Coronary artery (tissue), 2 donors: ENCODE measurements around the gene HS3ST4.

Experiments used
- DNase-seq: peaks from one replicate; pipeline ENCODE4 v3.0.0-alpha.2; 2017; ENCODE audit warnings: low spot score
- H3K27ac ChIP-seq, 2 donors: fragments of 200-600 bp; sonication (generic); one replicate each; pipeline ENCODE4 v1.5.1; 2016 to 2019
- H3K4me3 ChIP-seq: fragments of 200-600 bp; sonication (generic); 2 replicates; pipeline ENCODE4 v1.5.1; 2016; ENCODE audit warnings: mild to moderate bottlenecking, moderate library complexity
- TF ChIP-seq, protein P1 (sequence below): fragments of 200-600 bp; sonication (generic); IDR thresholded peaks from one replicate; pipeline ENCODE4 v1.5.1; 2019; ENCODE audit warnings: antibody characterized with exemption

The HS3ST4 gene

DNA sequence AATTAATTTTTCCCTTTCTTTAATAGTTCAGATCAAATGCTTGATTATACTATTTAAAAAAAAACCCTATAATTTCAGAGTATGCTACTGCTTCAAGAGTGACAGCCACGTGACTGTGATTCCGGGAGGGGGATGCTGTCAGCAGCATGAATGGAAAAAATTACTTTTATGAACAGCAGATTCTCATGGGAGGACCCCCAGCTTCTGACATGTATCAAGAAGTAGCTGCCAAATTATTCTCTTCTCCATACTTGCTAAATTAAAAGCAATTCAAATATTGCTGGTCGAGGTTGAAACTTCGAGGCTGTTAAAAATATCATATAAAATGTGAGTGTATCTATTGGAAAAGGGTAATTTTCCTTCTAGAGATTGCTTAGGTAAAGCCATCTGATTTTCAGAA is 95.0 kb downstream of the HS3ST4 start:
- TF ChIP-seq, protein P1, sequence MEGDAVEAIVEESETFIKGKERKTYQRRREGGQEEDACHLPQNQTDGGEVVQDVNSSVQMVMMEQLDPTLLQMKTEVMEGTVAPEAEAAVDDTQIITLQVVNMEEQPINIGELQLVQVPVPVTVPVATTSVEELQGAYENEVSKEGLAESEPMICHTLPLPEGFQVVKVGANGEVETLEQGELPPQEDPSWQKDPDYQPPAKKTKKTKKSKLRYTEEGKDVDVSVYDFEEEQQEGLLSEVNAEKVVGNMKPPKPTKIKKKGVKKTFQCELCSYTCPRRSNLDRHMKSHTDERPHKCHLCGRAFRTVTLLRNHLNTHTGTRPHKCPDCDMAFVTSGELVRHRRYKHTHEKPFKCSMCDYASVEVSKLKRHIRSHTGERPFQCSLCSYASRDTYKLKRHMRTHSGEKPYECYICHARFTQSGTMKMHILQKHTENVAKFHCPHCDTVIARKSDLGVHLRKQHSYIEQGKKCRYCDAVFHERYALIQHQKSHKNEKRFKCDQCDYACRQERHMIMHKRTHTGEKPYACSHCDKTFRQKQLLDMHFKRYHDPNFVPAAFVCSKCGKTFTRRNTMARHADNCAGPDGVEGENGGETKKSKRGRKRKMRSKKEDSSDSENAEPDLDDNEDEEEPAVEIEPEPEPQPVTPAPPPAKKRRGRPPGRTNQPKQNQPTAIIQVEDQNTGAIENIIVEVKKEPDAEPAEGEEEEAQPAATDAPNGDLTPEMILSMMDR, result no peak
- no peak for DNase-seq

DNA sequence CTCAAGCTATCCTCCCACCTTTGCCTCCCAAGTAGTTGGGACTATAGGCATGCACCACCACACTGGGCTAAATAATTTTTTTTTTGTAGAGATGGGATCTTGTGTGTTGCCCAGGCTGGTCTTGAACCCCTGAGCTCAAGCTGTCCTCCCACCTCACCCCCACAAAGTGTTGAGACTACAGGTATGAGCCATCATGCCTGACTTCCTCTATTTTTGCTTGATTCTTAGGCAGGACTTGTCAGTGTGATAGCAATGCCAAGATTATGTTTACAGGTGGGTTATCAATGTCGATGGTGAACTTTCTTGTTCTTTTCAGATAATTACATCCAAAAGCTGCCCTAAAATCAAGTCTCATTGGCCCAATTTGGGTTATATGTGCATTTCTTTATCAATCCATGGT is 96.9 kb downstream of the HS3ST4 start:
- DNase-seq, result no peak
- TF ChIP-seq, protein P1, result no peak
- Histone ChIP-seq H3K27ac (no peak overlapping the region), H3K4me3 (no peak overlapping the region)

More for the DNA sequence above, 95.0 kb downstream of the HS3ST4 start:
- H3K4me3 ChIP-seq, result no peak overlapping the region
- H3K27ac ChIP-seq, result no peak overlapping the region

DNA sequence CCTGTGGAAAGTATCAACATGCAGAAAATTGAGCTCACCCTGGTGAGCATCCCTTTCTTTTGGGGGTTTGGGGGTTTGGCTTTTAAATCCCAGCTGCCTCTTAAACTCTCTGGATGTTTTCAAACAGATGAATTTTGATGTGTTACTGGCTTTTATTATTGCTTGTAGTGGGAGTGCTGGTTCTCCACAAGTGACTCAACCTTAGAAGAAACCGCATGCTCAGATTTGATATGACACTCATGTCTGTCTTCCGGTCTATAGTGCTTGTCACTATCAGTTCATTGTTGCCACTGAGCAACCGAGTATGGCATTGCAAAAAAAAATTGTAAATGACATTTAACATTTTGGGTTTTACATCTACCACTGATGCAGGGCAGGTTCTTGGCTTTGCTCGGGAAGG is 104.5 kb downstream of the HS3ST4 start:
- no peak for DNase-seq
- TF ChIP-seq, protein P1, result no peak
- no peak overlapping the region for H3K4me3 ChIP-seq
- H3K27ac ChIP-seq, result no peak overlapping the region

DNA sequence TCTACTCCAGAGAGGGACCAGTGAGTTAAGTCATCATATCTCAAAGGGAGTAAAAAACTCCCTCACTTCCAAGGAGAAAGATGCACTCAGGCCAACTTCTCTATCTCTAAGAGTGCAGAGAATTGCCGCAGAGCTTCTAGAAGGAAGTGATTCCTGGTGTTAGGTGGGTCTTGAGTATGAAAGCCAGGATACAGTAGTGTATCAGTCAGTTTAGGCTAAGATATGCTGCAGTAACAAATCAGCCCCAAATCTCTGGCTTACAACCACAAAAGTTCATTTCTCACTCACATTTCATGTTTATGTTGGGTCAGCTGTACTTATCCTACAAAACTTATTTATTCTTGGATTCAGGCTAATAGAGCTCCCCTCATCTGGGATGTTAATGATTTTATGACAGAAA is 106.3 kb downstream of the HS3ST4 start:
- no peak overlapping the region for H3K4me3 ChIP-seq
- no peak overlapping the region for H3K27ac ChIP-seq
- TF ChIP-seq, protein P1, result no peak
- no peak for DNase-seq

DNA sequence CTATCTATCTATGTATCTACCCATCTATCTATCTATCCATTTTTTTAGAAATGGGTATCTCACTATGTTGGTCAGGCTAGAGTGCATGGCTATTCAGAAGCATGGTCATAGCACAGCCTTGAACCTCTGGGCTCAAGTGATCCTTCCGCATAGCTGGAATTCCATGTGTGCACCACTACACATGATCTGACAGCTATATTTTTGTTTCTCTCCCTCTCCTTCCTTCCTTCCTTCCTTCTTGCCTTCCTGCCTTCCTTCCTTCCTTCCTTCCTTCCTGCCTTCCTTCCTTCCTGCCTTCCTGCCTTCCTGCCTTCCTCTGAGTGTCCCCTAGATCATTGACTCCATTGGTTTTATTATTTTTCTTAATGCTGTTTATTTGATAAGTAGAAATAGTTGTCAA is 108.1 kb downstream of the HS3ST4 start:
- Histone ChIP-seq H3K27ac (no peak overlapping the region), H3K4me3 (no peak overlapping the region)
- DNase-seq, result no peak
- TF ChIP-seq, protein P1, result no peak

DNA sequence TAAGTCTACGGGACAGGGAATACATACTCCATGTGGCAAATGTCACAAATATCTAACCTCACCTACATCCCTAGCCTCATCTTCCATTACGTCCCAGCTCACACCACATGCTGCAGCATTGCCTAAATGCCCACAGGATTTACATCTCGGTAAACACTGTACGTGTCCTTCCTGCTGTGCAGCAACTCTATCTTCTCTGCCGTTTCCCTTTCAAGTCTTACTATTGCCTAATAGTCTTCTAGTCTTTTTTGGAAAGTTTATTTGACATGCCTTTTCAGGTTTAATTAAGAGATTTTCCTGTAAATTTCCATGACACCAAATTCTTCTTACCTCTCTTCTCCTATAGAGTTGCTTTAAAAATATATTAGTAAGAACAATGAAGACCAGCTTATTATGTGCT is 120.5 kb downstream of the HS3ST4 start:
- Histone ChIP-seq H3K4me3 (no peak overlapping the region), H3K27ac (no peak overlapping the region)
- TF ChIP-seq, protein P1, result no peak
- no peak for DNase-seq

DNA sequence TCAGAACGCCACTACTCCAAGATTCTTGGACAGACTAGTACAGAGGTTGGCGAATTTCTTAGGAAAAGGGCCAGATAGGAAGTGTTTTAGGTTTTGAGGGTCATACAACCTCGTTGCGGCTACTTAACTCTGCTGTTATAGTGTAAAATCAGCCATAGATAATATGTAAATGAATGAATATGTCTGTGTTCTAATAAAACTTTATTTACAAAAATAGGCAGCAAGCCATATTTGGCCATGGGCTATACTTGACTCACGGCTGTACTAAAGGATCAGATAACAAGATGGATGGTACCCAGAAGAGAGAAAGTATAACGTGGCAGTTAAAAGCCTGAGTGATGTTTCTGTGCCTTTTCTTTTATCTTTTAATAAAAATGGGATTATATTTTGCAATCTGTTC is 125.5 kb downstream of the HS3ST4 start:
- no peak for DNase-seq
- H3K27ac ChIP-seq, result no peak overlapping the region
- no peak overlapping the region for H3K4me3 ChIP-seq
- TF ChIP-seq, protein P1, result no peak
